Hematopoietic multipotent progenitor cell treated with erythropoietin and hydrocortisone succinate and interleukin-3 and kit ligand, for 6 days (in vitro differentiated cells): ENCODE results near the gene BAG1.

Experiments used
- DNase-seq: peaks from one replicate; pipeline ENCODE4 v3.0.0-alpha.2; 2015

Gene BAG1

DNA sequence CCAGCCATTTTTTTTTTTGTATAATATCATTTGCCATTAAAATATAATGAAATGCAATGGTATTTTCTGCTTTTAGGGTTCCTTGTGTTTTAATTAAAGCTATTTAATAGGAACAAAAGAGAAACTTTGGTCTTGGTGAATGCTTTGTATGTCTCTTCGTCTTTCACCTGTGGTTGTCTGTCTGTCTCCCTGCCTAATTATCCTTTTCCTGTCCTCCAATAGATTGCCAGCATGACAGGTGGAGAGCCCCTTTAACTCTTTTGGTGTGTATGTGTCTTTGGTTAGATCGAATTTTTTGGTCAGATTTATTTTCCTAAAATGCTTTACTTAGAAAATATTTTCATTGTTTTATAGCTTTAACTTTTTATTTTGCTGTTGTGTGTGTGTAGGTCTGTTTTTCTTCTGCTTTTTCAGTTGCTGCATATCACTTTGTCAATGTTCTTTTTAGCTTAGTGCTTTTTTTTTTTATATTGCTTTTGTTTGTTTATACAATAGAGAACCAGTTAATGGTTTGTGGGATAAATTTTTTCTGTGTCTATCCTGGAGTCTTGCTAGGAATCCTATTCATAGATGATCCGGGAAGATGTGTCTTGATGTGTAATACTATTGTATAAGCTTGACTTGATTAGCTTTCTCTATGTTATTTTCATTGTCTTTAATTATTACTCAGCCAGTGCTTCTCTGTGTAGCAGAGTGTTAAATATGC lies 8.9 kb upstream of the BAG1 start:
- DNase-seq: no peak

DNA sequence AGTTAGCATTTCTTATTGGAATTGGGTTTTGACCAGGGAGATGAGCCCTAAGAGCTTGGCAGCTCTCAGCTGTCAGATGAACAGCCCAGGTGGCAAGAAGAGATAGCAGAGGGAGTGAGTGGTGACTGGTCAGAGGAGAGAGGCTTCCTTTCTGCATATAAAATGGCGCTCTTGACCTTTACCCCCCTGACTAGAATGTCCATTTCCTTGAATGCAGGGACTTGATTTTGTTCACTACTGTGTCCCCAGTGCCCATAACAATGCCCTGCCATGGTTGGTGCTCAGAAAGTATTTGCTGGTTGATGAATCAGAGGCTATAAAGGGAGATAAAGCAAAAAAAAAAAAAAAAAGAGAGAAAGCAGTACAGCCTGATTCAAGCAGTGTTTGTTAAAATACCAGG lies 7.6 kb upstream of the BAG1 start:
- no peak for DNase-seq

DNA sequence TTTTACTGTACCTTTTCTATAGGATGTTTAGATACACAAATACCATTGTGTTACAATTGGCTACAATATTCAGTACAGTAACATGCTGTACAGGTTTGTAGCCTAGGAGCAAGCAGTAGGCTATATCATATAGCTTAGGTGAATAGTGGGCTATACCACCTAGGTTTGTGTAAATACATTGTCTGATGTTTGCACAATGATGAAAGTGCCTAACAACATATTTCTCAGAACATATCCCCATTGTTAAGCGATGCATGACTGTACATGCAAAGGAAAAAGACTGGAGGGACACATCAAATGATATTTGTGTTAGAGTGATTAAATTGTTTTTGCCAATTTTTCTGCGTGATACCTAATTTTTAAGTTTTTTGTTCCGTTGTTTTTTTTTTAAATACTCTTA lies 5.6 kb upstream of the BAG1 start:
- DNase-seq: no peak

DNA sequence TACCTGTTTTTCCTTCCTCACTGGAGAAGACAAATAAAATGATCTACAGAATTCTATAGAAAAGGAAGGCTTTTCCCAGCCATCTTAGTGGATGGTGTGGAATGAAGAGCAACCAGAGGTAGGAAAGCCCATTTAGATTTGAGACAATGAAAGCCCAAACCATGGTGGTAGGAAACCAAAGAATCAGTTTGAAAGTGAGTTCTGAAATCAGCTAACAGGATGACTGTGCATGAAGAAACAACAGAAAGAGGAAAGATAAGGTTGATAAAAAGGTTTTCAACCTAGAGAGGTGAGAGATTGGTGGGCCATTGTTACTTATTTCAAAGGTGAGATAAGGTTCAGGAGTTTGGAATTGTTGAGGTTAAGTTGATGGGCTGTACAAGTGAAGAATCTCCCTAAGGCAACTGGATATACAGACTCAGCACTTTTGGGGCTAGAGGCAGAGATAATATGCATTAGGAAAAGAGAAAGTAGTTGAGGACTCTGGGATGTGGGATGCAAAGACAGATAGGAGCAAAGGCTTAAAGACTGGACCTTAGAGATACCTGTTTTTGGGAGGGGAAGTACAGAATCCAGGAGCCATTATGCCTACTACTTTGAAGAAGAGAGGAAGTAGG lies 2.8 kb upstream of the BAG1 start:
- DNase-seq: no peak

DNA sequence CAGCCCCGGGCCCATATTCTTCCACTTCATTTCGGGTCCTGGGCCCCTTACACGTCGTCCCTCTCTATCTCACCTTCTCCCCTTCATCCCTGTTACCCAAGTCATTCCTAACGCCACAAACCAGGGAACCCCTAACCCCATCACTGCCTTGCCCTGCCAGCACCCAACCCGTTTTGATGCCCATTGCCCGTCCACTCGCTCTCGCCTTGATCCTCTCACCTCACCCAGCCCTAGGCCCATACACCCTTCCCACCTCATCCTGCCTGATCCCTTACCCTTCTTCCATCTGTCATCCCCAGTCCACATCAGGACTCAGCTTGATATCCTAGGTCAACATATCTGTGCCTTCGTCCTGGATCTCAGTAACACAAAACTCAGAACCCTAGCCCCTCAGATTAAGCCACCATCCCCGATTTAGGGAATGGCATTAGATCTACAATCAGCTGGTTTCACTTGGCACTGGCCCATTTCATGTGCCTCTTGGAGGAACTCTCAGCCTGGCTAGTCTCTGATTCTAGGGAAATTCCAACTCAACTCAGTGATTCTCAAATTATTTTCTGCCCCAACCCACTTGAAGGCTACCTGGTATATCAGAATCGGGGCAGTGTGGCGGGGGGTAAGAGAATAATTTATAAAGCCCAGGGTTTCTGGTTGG lies 830 bp upstream of the BAG1 start:
- no peak for DNase-seq

DNA sequence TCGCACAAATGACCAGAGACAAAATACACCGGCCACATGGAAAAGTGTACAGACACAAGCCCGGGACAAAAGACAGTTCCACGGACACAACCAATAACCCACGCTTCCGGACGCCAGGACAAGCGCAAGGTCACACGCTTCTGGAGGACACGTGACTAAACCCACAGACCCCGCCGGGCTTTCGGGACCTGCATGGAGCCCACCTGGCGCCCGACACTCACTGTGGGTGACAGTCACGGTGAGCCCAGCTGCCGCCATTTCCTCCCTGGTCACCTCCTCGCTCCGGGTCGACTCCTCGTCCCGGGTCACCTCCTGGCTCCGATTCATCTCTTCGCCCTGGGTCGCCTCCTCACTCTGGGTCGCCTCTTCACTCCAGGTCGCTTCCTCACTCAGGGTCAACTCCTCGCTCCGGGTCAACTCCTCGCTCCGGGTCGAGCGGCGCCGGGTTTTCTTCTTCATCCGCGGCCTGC lies 470 bp downstream of the BAG1 start:
- DNase-seq: peak; percentile 71

DNA sequence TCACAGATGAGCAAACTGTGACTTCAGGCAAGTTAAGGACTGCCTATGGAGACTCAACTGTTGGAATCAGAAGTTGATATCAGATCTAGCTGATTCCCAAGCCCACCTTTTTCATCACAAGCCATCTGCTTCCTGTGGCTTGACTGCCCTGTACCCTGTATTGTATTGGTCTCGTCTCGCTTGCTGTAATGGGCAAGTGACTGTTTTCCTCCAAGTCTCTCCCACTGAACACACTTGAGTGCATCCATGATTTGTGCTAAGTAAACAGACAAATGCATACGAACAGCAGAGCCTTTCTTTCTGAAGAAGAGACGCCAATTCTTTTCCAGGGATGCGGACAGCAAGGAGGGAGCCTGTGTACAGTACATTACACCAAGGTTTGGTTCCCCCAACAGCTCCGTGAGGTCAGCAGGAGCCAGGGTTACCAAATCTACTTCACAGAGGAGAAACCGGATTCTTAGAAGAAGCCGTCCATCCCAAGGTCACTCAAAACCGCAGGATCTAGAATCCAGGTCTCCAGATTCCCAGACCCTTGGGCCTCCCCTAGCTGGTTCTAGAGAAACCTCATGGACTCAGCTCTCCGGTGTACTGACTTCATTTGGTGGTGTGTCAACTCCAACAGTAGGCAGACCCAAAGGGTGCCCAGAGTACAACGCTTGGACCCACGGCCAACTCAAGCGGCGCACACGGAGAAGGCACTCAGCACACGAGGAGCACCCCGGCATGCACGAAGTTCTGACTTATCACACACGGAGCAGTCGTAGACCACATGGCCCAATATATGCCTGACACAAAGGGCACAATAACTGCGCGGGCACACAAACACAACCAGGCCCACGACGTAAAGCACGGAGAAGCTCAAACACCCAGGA lies 1.1 kb downstream of the BAG1 start:
- DNase-seq: peak; percentile 54

DNA sequence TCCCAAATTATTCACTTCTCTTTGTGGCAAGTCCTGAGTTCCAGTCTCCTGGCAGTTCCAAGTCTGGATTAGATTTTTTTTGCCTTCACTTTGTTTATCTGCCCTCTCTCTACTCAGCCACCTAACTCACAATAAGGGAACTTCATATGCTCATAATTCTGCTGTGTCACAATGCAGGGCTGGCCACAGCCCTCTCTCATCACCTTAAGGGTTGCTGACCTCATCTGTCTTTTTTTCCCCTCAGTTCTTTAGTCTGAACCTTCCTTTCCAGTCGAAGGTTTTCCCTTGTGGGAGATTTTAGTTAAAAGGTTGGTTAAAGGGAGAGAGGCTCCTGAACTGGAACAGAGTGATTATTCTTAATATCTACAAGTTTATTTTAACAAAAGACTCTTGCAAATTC lies 4.1 kb downstream of the BAG1 start:
- peak; percentile 23 for DNase-seq

DNA sequence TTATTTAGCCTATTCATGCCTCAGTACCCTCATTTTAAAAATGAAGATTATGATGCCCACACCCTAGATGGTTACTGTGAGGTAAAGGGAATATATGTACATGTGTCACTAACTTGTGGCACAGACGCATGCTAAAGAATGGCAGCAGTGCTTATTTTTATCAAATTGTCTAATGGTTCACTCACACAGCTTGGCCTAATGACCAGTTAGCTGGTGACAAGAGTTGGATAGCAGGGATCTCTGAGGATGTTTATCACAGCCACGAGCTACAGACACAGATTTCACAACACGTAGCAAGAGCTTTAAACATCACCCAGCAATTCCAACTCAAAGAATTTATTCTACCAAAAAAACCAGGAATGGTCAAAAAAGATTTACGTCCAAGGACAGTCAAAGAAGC lies 7.2 kb downstream of the BAG1 start:
- DNase-seq: no peak

DNA sequence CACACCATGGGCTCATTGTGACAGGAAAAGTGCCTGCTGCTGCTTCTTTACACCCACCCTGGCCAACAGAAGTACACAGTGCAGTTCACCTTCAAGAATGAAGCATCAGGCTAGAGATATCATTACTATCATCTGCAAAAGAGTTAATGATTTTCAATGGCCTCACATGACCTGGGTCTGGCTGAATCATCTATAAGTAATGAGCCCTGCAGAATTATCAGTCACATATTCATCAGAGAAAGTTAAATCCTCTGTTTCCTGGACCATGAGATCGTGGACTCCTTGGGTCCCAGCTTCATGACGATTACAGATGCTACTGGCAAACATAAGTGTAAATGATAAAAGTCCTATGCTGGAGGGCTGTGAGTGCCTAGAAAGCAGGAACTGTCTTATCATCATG lies 8.3 kb downstream of the BAG1 start:
- no peak for DNase-seq

DNA sequence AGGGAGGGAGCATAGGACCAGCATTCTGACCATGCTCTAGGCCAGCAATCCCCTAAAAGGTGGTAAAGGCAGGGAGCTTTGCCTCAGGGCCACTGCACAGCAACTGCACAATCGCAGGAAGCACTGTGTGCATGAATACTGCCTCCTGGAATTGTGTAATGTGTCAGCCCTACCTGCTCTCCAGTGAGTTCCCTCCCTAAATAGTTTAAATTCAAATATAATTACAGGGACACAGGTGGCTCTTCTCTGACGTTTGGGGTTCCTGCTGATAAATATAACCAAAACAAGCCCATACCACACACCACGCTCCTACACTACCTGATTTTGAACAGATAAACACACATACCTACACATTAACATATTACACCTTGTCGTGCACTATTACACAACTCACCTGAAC lies 9.0 kb downstream of the BAG1 start:
- no peak for DNase-seq

DNA sequence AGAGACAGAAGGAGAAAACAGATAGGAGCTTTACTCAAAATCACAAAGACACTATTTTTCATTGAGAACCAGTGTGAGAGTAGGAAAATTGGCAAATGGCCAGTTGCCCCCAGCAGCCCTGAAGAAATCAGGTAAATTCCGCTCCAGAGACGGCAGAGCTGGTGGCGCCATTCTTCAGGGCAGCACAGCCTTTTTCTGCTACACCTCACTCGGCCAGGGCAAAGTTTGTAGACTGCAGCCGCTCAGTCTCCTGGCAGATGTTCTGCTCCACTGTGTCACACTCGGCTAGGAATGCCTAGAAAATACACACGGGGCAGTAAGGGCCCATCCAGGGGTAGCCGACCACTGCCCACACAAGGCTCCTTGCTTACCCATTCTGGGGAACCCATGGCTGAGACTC lies 9.5 kb downstream of the BAG1 start:
- DNase-seq: no peak

DNA sequence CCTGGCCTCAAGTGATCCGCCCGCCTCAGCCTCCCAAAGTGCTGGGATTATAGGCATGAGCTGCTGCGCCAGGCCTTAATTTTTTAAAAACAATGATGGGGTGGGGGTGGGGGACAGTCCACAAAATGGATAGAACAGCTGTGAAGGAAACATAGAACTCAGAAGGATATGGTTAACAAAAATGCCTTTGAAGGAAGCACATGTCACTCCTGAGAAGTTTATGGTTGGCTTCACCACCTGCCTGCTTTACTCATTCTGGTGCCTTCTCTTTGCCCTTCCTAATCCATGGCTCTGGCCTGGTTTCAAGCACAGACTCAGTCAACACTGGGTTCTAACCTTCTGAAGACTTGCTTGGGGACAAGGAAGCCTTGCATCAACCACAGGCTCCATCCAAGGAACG lies 10.3 kb downstream of the BAG1 start:
- no peak for DNase-seq

DNA sequence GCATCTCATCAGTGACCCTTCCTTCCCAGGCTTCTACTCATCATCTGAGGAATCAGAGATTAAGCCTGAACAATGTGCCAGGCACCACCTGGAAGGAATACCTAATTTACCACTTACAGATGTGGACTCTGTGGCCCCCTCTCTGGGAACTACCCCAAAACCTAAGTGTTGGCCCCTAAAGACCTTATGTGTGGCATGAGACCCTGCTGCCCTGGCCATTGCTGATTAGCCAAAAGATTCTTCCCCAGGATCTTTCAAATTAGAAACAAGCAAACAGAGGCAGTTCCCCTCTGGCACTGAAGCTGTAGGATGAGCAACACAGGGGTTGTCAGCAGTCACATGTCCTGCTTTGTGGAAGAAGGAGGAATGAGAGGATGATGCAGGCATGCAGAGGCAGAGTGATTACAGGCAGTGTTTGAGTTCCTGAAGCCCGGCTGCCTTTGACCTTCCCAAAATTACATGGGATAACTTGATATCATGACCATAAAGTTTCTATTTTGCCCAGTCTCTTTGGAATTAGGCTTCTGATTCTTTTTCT lies 14.0 kb downstream of the BAG1 start:
- no peak for DNase-seq

DNA sequence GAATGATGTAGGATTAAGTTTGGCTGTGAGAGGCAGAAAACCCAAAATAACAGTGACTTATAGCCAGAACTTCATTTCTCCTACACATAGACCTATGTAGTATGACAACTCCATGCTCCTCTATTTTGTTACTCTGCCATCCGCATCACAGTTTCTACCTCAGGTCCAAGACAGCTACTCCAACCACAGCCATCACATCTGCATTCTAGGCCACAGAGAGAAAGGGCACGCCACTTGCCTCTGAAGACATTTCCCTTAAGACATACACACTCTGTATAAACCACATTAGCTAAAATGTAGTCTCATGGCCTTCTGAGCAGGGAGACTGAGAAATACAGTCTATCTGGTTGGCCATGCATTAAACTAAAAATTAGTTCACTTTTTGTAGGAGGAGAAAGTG lies 14.5 kb downstream of the BAG1 start:
- no peak for DNase-seq

DNA sequence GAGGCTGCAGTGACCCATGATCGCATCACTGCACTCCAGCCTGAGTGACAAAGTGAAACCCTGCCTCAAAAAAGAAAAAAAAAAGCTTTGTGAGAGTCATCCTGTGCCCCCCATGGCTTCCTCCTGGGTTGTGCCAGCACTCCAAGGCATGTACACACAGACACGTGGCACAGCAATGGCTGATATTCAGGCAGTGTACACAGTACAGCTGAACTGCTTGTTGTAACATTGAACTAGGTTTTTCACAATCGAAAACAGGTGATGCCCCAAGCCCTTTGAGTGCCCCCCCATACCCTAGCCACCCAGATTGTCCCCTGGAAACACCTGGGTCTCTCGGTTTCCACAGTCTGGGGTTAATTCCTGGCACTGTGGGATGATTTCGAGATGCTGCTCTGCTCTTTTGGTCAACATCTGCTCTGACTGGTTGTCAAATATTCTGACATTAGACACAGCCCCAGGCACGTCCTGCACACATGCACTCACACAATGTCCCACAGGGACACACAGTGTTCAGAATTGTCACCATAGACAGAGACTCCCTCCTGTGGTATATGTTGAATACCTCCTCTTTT lies 15.3 kb downstream of the BAG1 start:
- no peak for DNase-seq

DNA sequence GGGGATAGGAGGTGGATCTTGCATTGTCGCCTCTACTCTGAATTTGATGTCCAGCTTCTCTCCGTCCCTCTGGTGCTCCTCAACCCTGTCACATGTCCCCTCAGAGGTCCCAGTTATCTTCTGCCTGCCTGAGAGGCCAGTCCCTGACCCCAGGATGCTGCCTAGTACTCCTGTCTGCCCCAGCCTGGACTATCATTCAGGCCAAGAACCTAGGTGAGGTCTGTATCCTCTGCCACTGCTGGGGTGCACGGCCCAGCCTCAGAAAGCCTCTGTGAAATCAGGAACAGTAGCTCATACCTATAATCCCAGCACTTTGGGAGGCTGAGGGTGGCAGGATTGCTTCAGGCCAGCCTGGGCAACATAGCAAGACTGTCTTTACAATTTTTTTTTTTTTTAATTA lies 15.9 kb downstream of the BAG1 start:
- no peak for DNase-seq

DNA sequence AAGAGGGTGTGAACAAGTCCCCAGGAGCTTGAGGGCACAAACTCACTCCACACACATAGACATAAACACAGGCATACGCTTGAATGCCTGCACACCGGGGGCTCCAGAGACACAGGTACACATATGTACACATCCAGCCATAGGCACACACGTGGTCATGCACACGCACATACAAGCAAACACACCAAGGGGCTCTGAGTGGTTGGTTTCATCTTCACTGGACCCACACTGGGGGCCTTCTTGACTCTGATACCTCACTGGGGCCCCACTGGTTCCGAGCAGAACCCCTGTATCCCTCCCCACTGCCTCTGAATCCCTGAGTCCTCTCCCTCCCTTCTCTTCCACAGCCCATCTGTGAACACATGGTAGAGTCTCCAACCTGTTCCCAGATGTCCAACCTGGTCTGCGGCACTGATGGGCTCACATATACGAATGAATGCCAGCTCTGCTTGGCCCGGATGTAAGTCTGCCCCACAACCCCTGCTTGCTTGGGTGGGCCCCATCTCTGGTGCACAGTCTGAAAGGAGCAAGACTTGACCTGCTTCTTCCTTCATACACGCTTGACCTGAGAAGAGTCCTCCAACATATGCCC lies 18.1 kb downstream of the BAG1 start:
- DNase-seq: no peak

DNA sequence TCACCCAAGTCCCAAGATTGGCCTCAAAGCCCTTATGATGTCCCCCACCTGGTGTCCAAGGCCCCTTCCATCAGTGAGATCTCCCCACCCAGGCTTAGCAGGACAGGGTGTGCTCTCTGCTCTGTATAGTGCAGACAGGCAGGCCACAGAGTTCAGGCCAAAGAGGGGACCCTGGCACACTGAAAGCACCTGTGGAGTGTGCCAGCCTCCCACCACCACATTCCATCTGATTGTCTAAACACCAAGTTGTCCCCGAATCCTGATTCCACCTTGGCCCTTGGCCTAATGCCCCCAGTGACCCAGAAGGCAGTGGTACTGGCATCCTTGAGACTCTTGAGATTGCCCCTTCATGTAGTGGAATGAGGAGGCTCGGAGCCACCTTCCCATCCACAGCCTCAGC lies 19.2 kb downstream of the BAG1 start:
- no peak for DNase-seq

DNA sequence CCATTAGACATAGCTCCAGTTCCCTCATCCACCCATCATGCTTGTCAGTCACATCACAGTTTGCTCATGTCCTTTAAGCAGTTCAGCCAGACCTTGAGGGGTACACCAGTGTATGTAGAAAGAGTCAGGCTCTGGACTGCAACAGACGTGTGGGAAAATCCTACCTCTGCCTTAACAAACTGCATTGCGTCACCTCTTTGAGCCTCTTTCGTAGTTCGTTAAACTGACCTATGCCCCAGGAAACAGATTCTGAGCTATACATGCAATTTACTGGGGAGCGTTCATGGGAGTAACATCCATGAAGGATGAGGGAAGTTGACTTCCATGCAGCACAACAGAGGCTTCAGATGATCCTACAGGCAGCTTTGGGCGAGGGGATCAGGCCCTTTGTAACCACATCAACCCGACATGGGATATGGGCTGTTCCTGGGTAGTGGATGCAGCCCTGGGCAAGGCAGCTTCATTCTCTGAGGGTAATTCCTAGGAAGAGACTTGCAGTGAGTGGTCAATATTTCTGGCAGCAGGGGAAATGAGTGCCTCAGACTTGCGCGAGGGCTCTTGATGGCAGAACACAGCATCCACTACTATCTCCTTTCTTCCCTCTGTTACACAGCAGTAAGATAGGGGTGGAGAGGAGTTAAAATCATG lies 20.2 kb downstream of the BAG1 start:
- no peak for DNase-seq

DNA sequence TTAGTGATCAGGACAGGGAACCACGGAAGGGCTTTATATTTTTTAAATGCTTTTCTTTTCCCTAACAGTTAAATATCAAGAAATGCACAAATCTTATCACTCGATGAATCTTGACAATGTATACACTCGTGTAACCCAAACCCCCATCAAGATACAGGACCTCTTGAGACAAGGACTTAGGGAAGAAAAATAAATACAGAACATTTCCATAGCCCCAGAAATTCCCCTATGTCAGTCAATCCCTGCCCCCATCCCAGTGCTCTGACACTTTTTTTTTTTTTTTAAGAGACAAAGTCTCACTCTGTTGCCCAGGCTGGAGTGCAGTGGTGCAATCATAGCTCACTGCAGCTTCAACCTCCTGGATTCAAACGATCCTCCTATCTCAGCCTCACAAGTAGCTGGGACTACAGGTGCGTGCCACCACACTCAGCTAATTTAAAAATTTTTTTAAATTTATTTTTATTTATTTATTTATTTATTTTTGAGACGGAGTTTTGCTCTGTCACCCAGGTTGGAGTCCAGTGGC lies 21.8 kb downstream of the BAG1 start:
- no peak for DNase-seq

DNA sequence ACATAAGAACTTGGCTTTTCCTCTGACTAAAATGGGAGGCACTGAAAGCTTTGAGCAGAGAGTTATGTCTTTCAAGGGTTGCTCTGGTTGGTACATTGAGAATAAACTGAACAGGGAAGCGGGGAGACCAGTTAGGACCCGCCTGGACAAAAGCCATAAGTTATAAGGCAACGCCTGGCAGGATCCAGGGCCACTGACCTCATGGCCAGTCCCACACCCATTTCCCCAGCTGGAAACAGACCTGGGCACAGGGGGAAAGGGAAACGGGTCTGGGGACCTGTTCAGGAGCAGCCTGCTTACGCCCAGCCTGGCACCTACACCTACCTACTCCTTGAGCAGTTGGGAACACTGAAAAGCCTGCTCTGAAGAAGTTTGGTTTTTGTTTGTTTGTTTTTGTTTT lies 23.2 kb downstream of the BAG1 start:
- DNase-seq: no peak
